Testis (tissue), 3 donors: ENCODE results near the gene ZC3H10. TPM values are rescaled to one million over a fixed set of nuclear protein-coding genes. Genes with fewer than 3 reads are reported as not detected.
A peak's percentile ranks its signal among the peaks of the same experiment; 100 is the strongest.

Experiments used
- DNase-seq: peaks from one replicate; pipeline ENCODE4 v3.0.0-alpha.2; 2019
- H3K27ac ChIP-seq, 2 donors: fragments of 200-600 bp; sonication (generic); one replicate each; pipeline ENCODE4 v1.5.1; 2019
- H3K27me3 ChIP-seq: fragments of 200-600 bp; sonication (generic); one replicate; pipeline ENCODE4 v1.5.1; 2019
- H3K36me3 ChIP-seq: fragments of 200-600 bp; sonication (generic); one replicate; pipeline ENCODE4 v1.5.1; 2017; ENCODE audit warnings: low read depth; ENCODE audit errors: missing control alignments
- H3K4me1 ChIP-seq: fragments of 200-600 bp; sonication (generic); one replicate; pipeline ENCODE4 v1.5.1; 2019
- H3K4me3 ChIP-seq, 2 donors: fragments of 200-600 bp; sonication (generic); one replicate each; pipeline ENCODE4 v1.5.1; 2017 to 2019
- H3K9me3 ChIP-seq: fragments of 200-600 bp; sonication (generic); one replicate; pipeline ENCODE4 v1.5.1; 2017
- CTCF ChIP-seq, 3 experiments: fragments of 450-650 bp in 2 of 3; fragments of 200-600 bp in 1 of 3; sonication (generic) in 1 of 3; IDR thresholded peaks; one replicate each; pipeline ENCODE4 v1.5.1; 2016 to 2019; ENCODE audit warnings: antibody characterized with exemption in 3 of 3, mild to moderate bottlenecking in 2 of 3, moderate library complexity in 1 of 3
- POLR2A ChIP-seq: fragments of 450-650 bp; IDR thresholded peaks from one replicate; pipeline ENCODE4 v1.6.1; 2017; ENCODE audit warnings: antibody characterized with exemption, mild to moderate bottlenecking, moderate library complexity
- WGBS, 2 donors: methylation state at CpG; one replicate each; pipeline ENCODE4 v1.1.5; 2018; 5-methylcytosine and 5-hydroxymethylcytosine counted together
- intact Hi-C: fragments of 100-400 bp; cut with DNase I; formaldehyde crosslinking; loops from one replicate; pipeline ENCODE4 v1.15.1; 2023; ENCODE audit warnings: low total_unique reads
- polyA plus RNA-seq: library from polyadenylated mRNA; stranded (reverse); fragments of 350-450 nt; fragmentation: Illumina TruSeq; extraction: RNeasy Lipid Tissue Mini Kit (QIAGEN cat#74804); gene quantifications from one replicate; pipeline ENCODE4 v1.2.3, GENCODE V29; 2014; ENCODE audit warnings: low read depth, low replicate concordance; ENCODE audit not compliant: insufficient read depth
- total RNA-seq, 2 donors: library from RNA; depleted of rRNA; stranded (reverse); fragments of >200 nt; gene quantifications; one replicate each; pipeline ENCODE4 v1.2.3, GENCODE V29; 2016

ZC3H10 gene
- total and polyA plus RNA-seq, 3 donors from 2014 or later = 12.4 to 20.6 (median 16.2) TPM

GRCh38 chr12:56102683-56103065, 15.4 kb upstream of the ZC3H10 start:
- Histone ChIP-seq H3K9me3 (no peaks in the 10 kb centered on the region), H3K27me3 (no peaks in the 10 kb centered on the region), H3K36me3 (no peaks in the 10 kb centered on the region), H3K4me1 (peaks cover 12% of the 10 kb centered on the region), H3K4me3 (no peak overlapping the region), H3K27ac (no peak overlapping the region)
- TF ChIP-seq POLR2A (no peak), CTCF (IDR thresholded peaks at IDR 0.05) (no peak)
- 74 to 79% methylated on average over 1 of the region's 1 CpG for WGBS, 2 donors
- DNase-seq = no peak
- intact Hi-C loops = no loop called here

GRCh38 chr12:56103066-56103711, 14.9 kb upstream of the ZC3H10 start:
- peak overlapping the region; percentile 84 to 92 for H3K4me3 ChIP-seq
- 41 to 47% methylated on average over 6 of the region's 6 CpGs for WGBS, 2 donors
- no peaks in the 10 kb centered on the region for H3K9me3 ChIP-seq
- intact Hi-C loops = no loop called here
- TF ChIP-seq CTCF (IDR thresholded peaks at IDR 0.05) = no peak
- peaks cover 12% of the 10 kb centered on the region for H3K4me1 ChIP-seq
- no peaks in the 10 kb centered on the region for H3K36me3 ChIP-seq
- H3K27ac ChIP-seq = peak overlapping the region in 1 of 2 donors; percentile 41
- H3K27me3 ChIP-seq = no peaks in the 10 kb centered on the region
- DNase-seq = no peak

GRCh38 chr12:56103823-56104108, 14.3 kb upstream of the ZC3H10 start:
- 0 to 1% methylated on average over 8 of the region's 8 CpGs for WGBS, 2 donors
- peaks cover 12% of the 10 kb centered on the region for H3K4me1 ChIP-seq
- TF ChIP-seq POLR2A (no peak), CTCF (IDR thresholded peaks at IDR 0.05) (no peak)
- intact Hi-C loops = no loop called here
- no peaks in the 10 kb centered on the region for H3K9me3 ChIP-seq
- no peak for DNase-seq
- no peaks in the 10 kb centered on the region for H3K27me3 ChIP-seq
- peak overlapping the region; percentile 84 to 92 for H3K4me3 ChIP-seq
- H3K27ac ChIP-seq = peak overlapping the region; percentile 41 to 88
- H3K36me3 ChIP-seq = no peaks in the 10 kb centered on the region

GRCh38 chr12:56104109-56104814, 13.8 kb upstream of the ZC3H10 start, which contains the start of gene PA2G4:
Gene PA2G4 (plus strand): TSS chr12:56104559. CDS start chr12:56104738, 179 bp downstream.
- Histone ChIP-seq H3K27me3 (no peaks in the 10 kb centered on the region), H3K4me1 (peaks cover 12% of the 10 kb centered on the region), H3K9me3 (no peaks in the 10 kb centered on the region), H3K27ac (peak within 1 kb of the TSS; percentile 41 to 88), H3K4me3 (peak within 1 kb of the TSS; percentile 84 to 92), H3K36me3 (no peaks in the 10 kb centered on the region)
- 0% methylated on average over 32 to 60 of the region's 60 CpGs for WGBS, 2 donors
- DNase-seq = peak; percentile 99
- TF ChIP-seq POLR2A (peak; percentile 47), CTCF (IDR thresholded peaks at IDR 0.05) (no peak)
- intact Hi-C loops = no loop called here
